Stimulated activated CD4-positive, alpha-beta T cell treated with anti-CD3 and anti-CD28 coated beads, Interleukin-4, amount 100 ng/mL, for 24 hours (primary cell): ENCODE measurements around the gene HIVEP3.
"Not testable (repeated sequence)": the region's sequence is repeated elsewhere in the genome, so short reads cannot be mapped to it uniquely, and the experiment has no call there.

Experiments
- DNase-seq: peaks from one replicate; pipeline ENCODE4 v3.0.0-alpha.2; 2020

Gene HIVEP3

DNA sequence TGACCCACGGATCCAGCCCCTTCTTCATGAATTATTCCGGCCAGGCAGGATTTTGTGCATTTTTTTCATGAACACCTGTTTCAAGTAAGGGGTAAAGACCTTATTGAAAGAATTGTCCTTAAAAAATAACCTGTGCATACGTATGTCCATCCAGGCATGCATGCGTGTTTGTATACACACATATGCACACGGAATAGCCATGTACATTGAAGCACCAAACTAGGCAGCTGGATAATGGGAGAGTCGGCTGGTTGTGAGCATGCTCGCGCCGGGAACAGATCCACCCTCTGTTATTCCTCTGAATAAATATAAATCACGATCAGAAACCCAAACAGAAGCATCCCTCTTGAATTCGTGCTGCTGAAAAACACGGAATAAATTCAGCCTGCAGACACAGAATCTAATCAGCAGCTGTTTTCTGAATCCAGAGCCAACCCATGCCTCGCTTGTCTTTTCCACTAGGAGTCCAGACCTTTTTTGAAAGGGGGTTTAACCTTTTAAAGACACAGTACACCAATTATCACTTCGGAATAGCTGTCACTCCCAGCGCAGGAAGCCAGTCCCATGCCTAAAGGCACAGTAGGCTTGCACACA lies at the start of gene HIVEP3:
Gene HIVEP3 (minus strand): TSS at position 473 of the 594 bp plus-strand sequence.
- DNase-seq, result no peak

DNA sequence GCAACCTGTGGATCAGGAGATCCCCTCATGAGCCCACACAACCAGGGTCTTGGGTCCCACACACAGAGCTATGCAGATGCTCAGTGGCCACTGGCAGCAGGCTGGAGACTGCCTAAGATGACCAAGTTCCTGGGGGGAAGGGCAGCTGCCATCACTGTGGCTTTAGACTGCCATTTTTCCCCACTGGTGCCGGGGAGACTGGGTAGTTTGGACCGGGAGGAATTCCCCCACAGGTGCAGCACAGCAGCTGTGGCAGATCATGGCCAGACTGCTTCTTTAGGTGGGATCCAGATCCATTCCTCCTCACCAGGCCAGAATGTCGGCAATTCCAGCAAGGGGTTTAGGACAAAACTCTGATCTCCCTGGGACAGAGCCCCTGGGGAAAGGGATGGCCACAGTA lies 45.7 kb upstream of the HIVEP3 start:
- no peak for DNase-seq

- DNase-seq, result no peak
Measured at GRCh38 chr1:41963636-41964035, 44.9 kb upstream of the HIVEP3 start.

- no peak for DNase-seq
Measured at GRCh38 chr1:41958015-41958673, 39.4 kb upstream of the HIVEP3 start.

DNA sequence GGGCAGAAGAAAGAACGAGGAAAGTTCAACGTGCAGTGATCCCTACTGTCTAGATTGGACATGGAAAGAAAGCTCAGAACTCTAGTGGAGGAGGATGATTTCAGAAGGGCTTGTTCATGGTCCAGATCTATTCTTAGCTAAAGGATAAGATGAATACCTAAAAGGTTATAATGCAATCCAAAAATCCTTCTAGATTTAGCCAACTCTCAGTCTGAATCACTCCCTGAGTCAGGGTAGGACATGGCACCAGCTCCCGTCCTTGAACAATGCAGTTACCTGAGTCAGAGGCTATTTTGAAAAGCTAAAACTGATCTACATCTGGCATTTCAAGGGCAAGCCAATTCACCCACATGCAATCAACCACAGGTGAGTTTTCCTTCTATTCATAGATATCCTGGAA lies 38.8 kb upstream of the HIVEP3 start:
- no peak for DNase-seq

GRCh38 chr1:41955461-41956159 lies 36.9 kb upstream of the HIVEP3 start:
- DNase-seq, result no peak

DNA sequence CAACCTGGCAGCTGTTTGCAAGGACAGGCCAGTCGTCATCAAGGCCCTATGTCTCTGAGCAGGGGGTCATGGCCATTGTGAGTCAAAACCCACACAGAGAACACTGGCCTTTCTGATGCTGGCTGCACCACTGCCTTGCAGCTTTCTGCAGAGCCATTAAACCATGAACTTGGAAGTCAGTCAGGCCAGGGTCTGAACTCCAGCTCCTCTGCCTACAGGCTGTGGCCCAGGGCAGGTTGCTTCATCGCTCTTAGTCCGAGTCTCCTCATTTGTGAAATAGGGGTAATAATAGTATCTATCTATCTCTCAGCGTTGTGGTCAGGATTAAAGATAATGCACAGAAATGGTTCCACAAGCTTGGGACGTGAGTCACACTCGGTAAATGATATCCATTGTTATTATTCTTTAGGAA lies 35.8 kb upstream of the HIVEP3 start:
- no peak for DNase-seq

GRCh38 chr1:41953291-41953690 lies 34.6 kb upstream of the HIVEP3 start:
- no peak for DNase-seq

GRCh38 chr1:41952208-41952607 lies 33.5 kb upstream of the HIVEP3 start:
- no peak for DNase-seq

- DNase-seq, result peak; percentile 23
Measured at GRCh38 chr1:41951492-41951891, 32.8 kb upstream of the HIVEP3 start.

GRCh38 chr1:41950820-41951219 lies 32.1 kb upstream of the HIVEP3 start:
- no peak for DNase-seq

GRCh38 chr1:41945946-41946345 lies 27.2 kb upstream of the HIVEP3 start:
- DNase-seq, result not testable (repeated sequence)

DNA sequence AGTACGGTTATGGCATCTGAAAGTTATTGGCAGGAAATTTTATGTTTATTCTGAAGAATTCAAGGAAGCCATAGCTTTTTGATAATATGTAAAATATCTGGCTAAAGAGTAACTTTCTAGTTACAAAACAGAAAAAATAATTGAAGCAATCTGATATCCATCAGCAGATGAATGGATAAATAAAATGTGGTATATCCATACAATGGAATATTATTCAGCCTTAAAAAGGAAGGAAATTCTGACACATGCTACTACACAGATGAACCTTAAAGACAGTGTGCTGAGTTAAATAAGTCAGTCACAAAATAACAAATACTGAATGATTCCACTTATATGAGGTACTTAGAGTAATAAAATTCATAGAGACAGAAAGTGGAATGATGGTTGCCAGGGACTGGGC lies 25.0 kb upstream of the HIVEP3 start:
- no peak for DNase-seq

- no peak for DNase-seq
Measured at GRCh38 chr1:41942278-41942677, 23.6 kb upstream of the HIVEP3 start.

DNA sequence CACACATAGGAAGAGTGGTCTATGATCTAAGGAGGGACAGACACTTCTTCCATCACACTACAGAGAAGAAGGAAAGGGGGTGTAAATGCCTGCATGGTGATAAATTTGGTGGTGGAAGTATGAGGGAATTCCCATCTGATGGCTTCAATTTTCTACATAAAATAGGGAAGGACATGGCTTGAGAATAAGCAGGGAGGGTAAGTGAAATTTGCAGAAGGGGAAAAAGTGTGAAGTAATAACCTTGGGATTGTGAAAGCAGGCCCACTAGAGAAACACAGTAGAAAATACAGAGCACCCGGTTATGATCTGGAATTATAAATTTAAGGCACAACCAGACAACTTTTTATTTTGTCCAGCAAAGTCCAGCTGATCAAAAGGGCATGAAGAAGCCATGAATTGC lies 22.7 kb upstream of the HIVEP3 start:
- DNase-seq, result no peak

- no peak for DNase-seq
Measured at GRCh38 chr1:41939194-41939593, 20.5 kb upstream of the HIVEP3 start.

DNA sequence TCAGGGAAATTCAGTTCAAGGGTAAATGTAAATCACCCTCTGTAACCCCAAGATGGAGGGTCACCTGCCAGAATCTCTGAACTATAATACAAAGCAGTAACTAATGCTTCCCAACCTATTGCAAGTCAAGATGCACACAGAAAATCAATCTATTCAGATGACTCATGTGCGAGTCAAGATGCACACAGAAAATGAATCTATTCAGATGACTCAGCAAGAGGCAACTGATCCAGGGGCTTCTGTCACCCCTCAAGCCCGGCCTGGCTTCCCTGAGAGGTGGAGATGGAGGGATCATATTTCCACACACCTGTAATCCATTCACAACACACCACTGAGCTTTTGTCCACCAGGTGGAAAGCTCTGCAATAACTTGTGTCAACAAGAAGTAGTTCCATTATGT lies 17.4 kb upstream of the HIVEP3 start:
- peak; percentile 34 for DNase-seq

DNA sequence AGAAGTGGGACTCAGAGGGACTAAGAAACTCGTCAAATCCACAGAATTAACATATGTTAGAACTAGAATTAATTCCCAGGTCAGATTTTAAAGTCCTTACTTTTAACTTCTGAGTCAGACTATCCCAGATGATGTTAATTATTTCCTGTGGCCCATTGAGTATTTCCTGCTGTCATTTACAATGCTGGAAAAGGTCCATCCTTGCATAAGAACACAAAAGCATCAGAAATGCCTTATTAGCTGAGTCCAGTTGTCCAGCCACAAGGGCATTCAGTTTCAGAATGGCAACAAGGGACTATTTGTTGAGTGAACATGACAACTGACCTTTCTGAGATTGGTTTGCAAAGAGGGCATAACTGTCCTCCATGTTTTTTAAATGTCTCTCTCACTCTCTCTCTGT lies 16.5 kb upstream of the HIVEP3 start:
- DNase-seq, result no peak

GRCh38 chr1:41933106-41933505 lies 14.4 kb upstream of the HIVEP3 start:
- no peak for DNase-seq

- DNase-seq, result no peak
Measured at GRCh38 chr1:41931578-41931977, 12.9 kb upstream of the HIVEP3 start.

DNA sequence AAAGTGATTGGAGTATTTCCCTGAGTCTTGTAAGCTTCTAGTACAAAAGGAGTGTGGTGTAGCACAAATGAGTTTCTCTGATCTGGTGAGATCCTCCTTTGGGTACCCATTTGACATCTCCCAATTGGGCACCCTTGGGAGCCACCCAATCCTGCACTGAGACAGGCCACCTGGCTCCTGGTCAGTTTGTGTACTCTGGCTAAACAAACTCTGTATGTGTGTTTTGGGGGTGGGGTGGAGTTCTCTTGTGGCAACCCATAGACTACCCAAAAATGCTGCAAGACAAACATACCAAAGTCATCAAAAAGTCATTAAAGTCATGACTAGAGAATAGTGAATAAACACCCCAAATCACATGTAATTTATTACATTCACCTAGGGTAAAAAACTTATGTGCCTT lies 8.4 kb upstream of the HIVEP3 start:
- no peak for DNase-seq

- no peak for DNase-seq
Measured at GRCh38 chr1:41925712-41926111, 7.0 kb upstream of the HIVEP3 start.

GRCh38 chr1:41924911-41925310 lies 6.2 kb upstream of the HIVEP3 start:
- no peak for DNase-seq

GRCh38 chr1:41921271-41921670 lies 2.5 kb upstream of the HIVEP3 start:
- DNase-seq, result not testable (repeated sequence)
